Measurements from ENCODE around the gene ZYX.
A peak's percentile ranks its signal among the peaks of the same experiment; 100 is the strongest.
"Not testable (repeated sequence)": the region's sequence is repeated elsewhere in the genome, so short reads cannot be mapped to it uniquely, and the experiment has no call there.

ZYX gene

GRCh38 chr7:143385891-143386781, 5.0 kb downstream of the ZYX start:
- peak; percentile 36 for DNase-seq

DNA sequence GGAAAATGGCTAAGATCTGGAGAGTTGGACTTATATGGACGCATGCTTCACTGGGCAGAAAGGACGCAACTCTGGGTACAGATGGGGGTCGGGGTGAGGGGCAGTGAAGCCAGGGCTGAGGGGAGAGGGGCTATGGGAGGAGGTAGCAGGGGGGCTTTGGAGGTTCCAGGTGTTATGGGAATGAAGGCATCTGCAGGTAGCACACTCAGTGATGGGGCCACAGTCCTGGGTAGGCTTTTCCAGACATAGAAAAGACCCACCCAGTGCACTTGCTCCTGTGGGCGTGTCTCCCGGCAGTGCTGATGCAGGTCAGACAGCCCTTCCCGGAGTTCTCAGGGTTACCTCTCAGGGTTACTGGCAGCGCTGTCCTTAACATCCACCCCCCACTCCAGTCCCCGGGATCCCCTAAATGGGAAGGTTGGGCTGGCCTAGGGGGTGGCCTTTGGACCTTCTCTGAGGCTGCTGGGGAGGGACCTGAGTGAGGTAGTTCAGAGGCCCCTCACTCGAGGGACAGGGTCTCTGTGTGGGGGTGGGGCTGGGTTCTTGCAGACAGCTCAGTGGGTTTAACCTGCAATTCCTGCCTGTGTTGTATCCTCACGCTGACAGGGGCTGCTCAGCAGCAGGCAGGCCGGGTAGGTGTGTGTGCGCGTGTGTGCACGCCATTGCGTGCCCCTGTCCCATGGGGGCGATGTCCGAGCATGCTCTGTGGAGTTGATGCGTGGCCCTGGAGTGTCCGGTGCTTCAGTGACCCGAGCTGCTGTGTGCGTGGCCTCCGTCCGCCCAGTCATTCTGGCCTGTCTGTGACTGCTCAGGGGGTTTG, 6.2 kb downstream of the ZYX start:
- peak; percentile 24 for DNase-seq

- DNase-seq, result no peak
These were observed 6.9 kb downstream of the ZYX start for GRCh38 chr7:143388051-143388450.

GRCh38 chr7:143388491-143389101, 7.5 kb downstream of the ZYX start:
- DNase-seq, result no peak

DNA sequence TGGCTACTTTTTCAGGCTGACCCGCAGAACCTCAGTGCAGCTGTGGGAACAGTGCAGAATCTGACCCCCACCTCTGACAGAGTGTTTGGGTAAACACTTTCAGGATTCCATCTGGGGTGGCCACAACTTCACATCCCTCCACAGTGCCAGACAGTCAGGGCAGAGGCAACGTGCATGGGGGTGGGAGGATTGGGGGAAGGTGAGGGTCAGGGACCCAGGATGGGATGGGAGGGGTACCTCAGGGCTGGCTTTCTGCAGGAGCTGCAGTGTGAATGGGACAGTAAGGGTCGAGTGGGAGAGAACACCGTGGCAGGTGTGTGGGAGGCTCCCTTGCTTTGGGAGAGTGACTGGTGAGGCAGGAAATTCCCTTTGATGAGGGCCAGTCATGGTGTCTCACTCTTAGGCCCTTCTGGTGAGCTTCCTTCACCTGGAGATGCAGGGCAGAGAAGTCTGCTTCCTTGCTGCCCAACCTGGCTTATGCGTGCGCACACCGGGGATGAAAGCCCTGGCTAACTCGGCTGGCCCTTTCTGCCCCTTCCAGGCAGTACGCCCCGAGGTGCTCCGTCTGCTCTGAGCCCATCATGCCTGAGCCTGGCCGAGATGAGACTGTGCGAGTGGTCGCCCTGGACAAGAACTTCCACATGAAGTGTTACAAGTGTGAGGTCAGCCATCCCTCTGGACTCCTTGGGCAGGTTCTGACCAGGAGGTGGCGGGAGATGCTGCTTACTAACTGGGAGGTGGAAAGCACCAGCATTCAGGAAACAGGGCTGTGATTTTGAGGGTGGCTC, 8.4 kb downstream of the ZYX start:
- no peak for DNase-seq

DNA sequence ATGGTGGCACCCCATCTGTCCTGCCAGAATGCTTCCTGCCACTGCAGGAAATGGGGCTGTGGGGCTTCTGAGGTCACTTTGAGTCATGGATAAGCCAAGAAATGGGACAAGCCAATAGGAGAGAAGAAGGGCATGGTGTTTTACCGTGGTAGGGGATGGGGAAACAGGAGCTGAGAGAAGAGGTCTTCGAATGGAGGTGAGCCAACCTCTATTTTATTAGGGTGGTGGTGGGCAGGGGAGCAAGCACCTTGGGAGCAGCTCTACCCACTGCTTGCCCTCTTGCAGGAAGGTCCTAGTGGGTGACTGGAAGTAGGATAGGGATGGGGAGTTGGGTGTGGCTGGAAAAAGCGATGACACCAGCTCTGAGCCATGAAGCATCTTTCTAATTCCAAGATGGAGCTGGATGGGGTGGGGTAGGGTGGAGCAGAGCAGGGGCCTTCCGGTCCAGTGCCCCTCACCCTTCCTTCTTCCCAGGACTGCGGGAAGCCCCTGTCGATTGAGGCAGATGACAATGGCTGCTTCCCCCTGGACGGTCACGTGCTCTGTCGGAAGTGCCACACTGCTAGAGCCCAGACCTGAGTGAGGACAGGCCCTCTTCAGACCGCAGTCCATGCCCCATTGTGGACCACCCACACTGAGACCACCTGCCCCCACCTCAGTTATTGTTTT, 9.1 kb downstream of the ZYX start:
- DNase-seq, result no peak

DNA sequence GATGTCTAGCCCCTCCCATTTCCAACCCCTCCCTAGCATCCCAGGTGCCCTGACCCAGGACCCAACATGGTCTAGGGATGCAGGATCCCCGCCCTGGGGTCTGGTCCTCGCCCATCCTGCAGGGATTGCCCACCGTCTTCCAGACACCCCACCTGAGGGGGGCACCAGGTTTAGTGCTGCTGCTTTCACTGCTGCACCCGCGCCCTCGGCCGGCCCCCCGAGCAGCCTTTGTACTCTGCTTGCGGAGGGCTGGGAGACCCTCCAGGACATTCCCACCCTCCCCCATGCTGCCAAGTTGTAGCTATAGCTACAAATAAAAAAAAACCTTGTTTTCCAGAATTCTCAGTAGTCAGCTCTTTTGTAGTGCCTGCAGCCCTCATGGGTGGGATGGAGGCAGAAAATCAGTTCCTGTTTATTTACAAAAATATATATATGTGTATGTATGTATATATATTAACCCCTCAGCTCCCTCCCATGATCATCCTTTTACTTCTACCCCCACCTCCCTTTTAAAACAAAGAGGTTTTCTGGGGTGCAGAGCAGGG, 9.7 kb downstream of the ZYX start:
- DNase-seq, result no peak

DNA sequence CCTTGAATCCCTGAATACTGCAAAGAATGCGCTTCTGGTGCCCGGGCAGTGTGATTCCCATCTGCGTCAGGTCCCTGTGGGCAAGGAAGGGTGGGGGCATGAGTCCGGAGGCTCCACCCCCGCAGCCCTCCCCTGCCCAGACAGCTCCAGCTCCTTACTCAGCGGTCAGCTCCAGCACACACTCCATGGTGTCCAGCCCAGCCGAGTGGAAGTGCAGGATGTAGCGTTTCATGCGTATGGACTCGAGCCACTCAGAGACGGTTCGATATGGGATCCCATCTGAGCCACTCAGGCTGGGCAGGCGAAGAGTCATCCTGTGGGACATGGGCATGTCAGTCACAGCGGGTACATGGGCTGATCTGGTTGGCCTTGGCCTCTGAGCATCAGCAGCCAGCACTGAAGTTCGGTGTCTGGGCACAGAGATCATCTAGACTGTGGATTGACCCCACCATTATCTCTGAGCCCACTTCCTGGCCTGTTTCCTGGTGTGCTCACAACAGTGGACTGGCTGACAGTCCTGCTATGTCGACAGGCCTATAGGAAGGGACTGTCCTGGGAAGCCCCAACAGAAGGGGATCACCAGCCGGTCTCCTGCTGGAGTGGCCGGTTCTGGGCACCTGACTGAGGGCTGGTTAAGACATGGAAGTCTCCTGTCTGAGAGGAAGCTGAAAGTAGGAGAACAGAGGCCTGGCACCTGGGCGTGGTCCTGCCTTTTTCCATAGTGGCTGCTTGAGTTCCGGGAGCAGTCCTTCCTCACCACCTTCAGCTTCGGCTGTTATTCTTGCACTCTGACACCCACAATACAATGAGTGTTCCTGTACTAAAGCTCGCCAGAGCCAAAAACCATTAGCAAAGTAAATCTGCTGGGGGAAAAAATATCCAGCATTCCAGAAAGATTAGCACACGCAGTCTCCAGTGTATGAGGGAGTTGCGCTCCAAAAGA, 10.6 kb downstream of the ZYX start:
- DNase-seq, result peak; percentile 54

DNA sequence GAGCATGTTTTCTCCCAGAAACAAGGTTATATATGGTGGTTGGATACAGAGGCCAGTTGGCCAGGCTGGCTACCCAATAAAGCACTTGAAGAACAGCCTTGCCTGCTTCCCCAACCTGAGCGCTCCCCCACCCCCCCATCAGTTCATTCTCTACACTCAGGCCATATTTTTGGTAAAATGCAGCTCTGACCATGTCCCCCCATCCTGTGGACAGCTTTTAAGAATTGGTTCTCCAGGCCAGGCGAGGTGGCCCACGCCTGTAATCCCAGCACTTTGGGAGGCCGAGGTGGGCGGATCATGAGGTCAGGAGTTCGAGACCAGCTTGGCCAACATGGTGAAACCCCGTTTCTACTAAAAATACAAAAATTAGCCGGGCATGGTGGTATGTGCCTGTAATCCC, 11.3 kb downstream of the ZYX start:
- DNase-seq, result not testable (repeated sequence)

DNA sequence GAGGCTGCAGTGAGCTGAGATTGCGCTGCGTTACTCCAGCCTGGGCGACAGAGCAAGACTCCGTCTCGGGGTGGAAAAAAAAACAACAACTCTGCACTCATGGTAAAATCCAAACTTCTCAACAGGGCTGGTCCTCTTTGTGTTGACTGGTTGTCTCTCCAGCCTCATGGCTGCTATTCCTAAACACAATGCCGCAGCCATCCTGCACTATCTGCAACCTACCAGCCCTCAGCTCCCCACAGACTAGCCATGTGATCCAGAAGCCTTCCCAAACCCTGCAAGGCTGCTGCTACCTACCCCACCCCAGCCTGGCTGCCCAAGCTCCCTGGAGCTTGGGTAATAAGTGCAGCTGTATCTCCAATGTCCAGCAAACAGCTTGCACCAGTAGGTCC, 11.7 kb downstream of the ZYX start:
- no peak for DNase-seq

- no peak for DNase-seq
These were observed 12.3 kb downstream of the ZYX start for GRCh38 chr7:143393267-143394041.

DNA sequence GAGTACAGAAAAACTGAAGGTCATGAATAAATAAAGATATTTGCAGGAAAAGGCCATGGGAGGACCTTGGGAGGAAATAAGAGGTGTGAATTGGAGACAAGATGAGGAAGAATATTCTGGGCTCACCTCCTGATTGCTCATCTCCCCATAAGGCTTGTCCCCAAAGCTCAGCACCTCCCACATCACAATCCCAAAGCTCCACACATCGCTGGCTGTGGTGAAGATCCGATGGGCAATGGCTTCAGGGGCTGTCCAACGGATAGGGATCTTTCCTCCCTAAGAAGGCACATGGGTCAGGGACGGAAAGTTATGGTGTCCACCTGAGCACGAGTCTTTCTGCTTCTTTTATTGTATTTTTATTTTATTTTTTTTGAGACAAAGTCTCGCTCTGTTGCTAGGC, 12.9 kb downstream of the ZYX start:
- no peak for DNase-seq

DNA sequence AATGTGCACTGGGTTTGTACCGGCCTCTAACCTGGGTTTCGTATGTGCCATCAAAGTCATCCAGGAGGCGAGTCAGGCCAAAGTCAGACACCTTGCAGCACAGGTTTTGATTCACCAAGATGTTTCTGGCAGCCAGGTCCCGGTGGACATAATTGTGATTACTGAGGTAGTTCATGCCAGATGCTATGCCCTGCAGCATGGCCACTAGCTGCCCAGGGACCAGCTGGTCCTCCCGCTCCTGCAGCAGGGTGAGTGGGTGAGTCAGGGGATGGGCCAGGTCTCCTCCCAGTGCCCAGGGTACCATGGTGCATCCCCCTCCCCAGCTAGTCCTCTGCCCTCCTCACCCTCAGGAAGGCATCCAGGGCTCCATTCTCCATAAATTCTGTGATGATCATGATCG, 13.6 kb downstream of the ZYX start:
- no peak for DNase-seq

- no peak for DNase-seq
These were observed 14.3 kb downstream of the ZYX start for GRCh38 chr7:143395187-143396149.

DNA sequence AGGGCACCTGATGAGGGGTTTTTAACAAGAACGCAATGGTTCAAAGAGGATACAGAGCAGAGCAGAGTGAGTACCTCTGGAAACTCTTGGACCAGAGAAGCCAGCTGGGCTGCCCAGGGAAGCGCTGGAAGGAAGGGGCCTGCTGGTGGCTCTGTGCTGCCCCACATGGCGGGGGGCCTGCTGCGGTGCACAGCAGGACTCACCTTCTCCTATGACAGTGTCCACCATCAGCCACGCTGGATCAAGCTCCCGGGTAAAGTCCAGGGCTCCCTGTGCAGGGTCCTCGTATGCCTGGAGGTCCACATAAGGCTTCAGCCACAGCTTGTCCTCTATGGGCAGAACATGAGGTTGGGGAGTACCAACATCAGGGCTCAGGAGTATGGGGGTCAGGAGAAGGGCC, 15.0 kb downstream of the ZYX start:
- no peak for DNase-seq

- DNase-seq, result no peak
These were observed 15.7 kb downstream of the ZYX start for GRCh38 chr7:143396625-143397556.

All from right hindlimb (tissue), 1 donor.